HepG2 (cell line): ENCODE data around the gene ARRDC1.

Source experiments
- ELF3 ChIP-seq: IDR thresholded peaks from 2 replicates; pipeline ENCODE4 v1.6.1; 2016; ENCODE audit warnings: missing genetic modification reagents, missing compliant biosample characterization
- ERF ChIP-seq: IDR thresholded peaks from 2 replicates; pipeline ENCODE4 v1.6.1; 2018; ENCODE audit warnings: missing biosample characterization, missing genetic modification reagents
- POLR2AphosphoS5 ChIP-seq: IDR thresholded peaks from 2 replicates; pipeline ENCODE4 v1.6.1; 2012; ENCODE audit warnings: low read depth, low read length
- RAD21 ChIP-seq: fragments of 450-650 bp; formaldehyde crosslinking; IDR thresholded peaks from 2 replicates; pipeline ENCODE4 v1.5.0; 2020; ENCODE audit warnings: mild to moderate bottlenecking
- ZNF780A ChIP-seq: sonication (generic); formaldehyde crosslinking; IDR thresholded peaks from 2 replicates; pipeline ENCODE4 v1.8.0; 2022; ENCODE audit warnings: mild to moderate bottlenecking, missing genetic modification reagents, moderate library complexity
- TF ChIP-seq, protein P1 (sequence below): sonication (generic); formaldehyde crosslinking; IDR thresholded peaks from 2 replicates; pipeline ENCODE4 v1.5.0; 2020; ENCODE audit warnings: mild to moderate bottlenecking, missing genetic modification reagents, moderate library complexity
- TF ChIP-seq, protein P2 (sequence below): sonication (generic); formaldehyde crosslinking; IDR thresholded peaks from 2 replicates; pipeline ENCODE4 v1.4.0; 2020; ENCODE audit warnings: mild to moderate bottlenecking, missing genetic modification reagents

DNA sequence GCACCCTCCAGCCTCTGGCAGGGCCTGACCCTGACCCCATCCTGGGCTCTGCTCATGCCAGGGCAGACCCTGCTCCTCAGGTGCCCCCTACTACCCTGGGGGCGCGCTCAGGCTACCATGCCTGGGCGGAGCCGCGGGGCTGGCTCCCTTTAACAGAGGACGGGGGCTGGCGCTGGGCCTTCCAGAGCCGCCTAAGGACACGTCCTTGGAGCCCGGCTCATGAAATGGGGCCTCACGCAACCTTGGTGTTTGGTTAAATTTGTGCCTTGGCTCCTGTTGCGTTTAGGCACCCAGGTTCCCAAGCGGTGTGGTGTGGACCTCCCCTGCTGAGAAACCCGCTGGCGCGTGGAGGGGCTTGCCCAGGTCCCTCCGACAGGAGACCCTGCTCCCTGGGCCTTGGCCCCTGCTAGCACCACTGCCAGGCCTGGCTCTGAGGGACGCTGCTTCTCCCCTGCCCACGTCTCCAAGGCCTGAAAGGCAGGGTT lies 9.9 kb downstream of the ARRDC1 start:
- TF ChIP-seq ERF (CRISPR knock-in tag) = no peak
- TF ChIP-seq, protein P1, sequence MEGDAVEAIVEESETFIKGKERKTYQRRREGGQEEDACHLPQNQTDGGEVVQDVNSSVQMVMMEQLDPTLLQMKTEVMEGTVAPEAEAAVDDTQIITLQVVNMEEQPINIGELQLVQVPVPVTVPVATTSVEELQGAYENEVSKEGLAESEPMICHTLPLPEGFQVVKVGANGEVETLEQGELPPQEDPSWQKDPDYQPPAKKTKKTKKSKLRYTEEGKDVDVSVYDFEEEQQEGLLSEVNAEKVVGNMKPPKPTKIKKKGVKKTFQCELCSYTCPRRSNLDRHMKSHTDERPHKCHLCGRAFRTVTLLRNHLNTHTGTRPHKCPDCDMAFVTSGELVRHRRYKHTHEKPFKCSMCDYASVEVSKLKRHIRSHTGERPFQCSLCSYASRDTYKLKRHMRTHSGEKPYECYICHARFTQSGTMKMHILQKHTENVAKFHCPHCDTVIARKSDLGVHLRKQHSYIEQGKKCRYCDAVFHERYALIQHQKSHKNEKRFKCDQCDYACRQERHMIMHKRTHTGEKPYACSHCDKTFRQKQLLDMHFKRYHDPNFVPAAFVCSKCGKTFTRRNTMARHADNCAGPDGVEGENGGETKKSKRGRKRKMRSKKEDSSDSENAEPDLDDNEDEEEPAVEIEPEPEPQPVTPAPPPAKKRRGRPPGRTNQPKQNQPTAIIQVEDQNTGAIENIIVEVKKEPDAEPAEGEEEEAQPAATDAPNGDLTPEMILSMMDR (CRISPR knock-in tag) = no peak
- no peak for TF ChIP-seq RAD21
- TF ChIP-seq ZNF780A (CRISPR knock-in tag) = no peak
- TF ChIP-seq, protein P2, sequence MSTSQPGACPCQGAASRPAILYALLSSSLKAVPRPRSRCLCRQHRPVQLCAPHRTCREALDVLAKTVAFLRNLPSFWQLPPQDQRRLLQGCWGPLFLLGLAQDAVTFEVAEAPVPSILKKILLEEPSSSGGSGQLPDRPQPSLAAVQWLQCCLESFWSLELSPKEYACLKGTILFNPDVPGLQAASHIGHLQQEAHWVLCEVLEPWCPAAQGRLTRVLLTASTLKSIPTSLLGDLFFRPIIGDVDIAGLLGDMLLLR (CRISPR knock-in tag) = no peak
- TF ChIP-seq ELF3 (CRISPR knock-in tag) = no peak
- TF ChIP-seq POLR2AphosphoS5 = no peak
